ENCODE data around the gene SOS1. TPM values are rescaled to one million over a fixed set of nuclear protein-coding genes. Genes with fewer than 3 reads are reported as not detected.
"Not testable (repeated sequence)": the region's sequence is repeated elsewhere in the genome, so short reads cannot be mapped to it uniquely, and the experiment has no call there.

Gene SOS1
- total RNA-seq, 1 donor from 2014 or later: 14.1 TPM

- Histone ChIP-seq H3K27me3 (ENCODE audit: control insufficient read depth in 3 of 3, insufficient read depth in 3 of 3, low read length in 3 of 3) (no peaks in the 10 kb centered on the region), H3K9ac (ENCODE audit: low read depth in 1 of 3, low read length in 3 of 3) (no peak overlapping the region), H3K27ac (ENCODE audit: low read depth, low read length) (no peak overlapping the region), H3K4me3 (ENCODE audit: low read length in 3 of 3) (no peak overlapping the region), H3K36me3 (ENCODE audit: control insufficient read depth in 3 of 3, insufficient read depth in 3 of 3, low read length in 3 of 3) (no peaks in the 10 kb centered on the region), H3K4me1 (ENCODE audit: control insufficient read depth in 3 of 3, insufficient read depth in 3 of 3, low read length in 3 of 3) (peaks cover 0 to 3% (median 0%) of the 10 kb centered on the region in 3 donors), H3K9me3 (ENCODE audit: control insufficient read depth in 3 of 3, low read length in 3 of 3) (no peaks in the 10 kb centered on the region)
Observed at GRCh38 chr2:39152504-39152903, 31.7 kb upstream of the SOS1 start.

GRCh38 chr2:39150890-39151497, 30.1 kb upstream of the SOS1 start:
- peaks cover 0 to 2% (median 0%) of the 10 kb centered on the region in 3 donors for H3K9me3 ChIP-seq (ENCODE audit: control insufficient read depth in 3 of 3, low read length in 3 of 3)
- no peak overlapping the region for H3K27ac ChIP-seq (ENCODE audit: low read depth, low read length)
- no peak overlapping the region for H3K9ac ChIP-seq (ENCODE audit: low read depth in 1 of 3, low read length in 3 of 3)
- no peak overlapping the region for H3K4me3 ChIP-seq (ENCODE audit: low read length in 3 of 3)
- no peaks in the 10 kb centered on the region for H3K27me3 ChIP-seq (ENCODE audit: control insufficient read depth in 3 of 3, insufficient read depth in 3 of 3, low read length in 3 of 3)
- H3K4me1 ChIP-seq (ENCODE audit: control insufficient read depth in 3 of 3, insufficient read depth in 3 of 3, low read length in 3 of 3): peaks cover 0 to 4% (median 2%) of the 10 kb centered on the region in 3 donors
- no peaks in the 10 kb centered on the region for H3K36me3 ChIP-seq (ENCODE audit: control insufficient read depth in 3 of 3, insufficient read depth in 3 of 3, low read length in 3 of 3)

GRCh38 chr2:39150102-39150562, 29.3 kb upstream of the SOS1 start:
- Histone ChIP-seq H3K9me3 (ENCODE audit: control insufficient read depth in 3 of 3, low read length in 3 of 3) (peaks cover 0 to 3% (median 0%) of the 10 kb centered on the region in 3 donors), H3K9ac (ENCODE audit: low read depth in 1 of 3, low read length in 3 of 3) (no peak overlapping the region), H3K27me3 (ENCODE audit: control insufficient read depth in 3 of 3, insufficient read depth in 3 of 3, low read length in 3 of 3) (no peaks in the 10 kb centered on the region), H3K4me3 (ENCODE audit: low read length in 3 of 3) (no peak overlapping the region), H3K27ac (ENCODE audit: low read depth, low read length) (no peak overlapping the region), H3K36me3 (ENCODE audit: control insufficient read depth in 3 of 3, insufficient read depth in 3 of 3, low read length in 3 of 3) (no peaks in the 10 kb centered on the region), H3K4me1 (ENCODE audit: control insufficient read depth in 3 of 3, insufficient read depth in 3 of 3, low read length in 3 of 3) (peaks cover 0 to 6% (median 3%) of the 10 kb centered on the region in 3 donors)

GRCh38 chr2:39146630-39147029, 25.8 kb upstream of the SOS1 start:
- Histone ChIP-seq H3K27me3 (ENCODE audit: control insufficient read depth in 3 of 3, insufficient read depth in 3 of 3, low read length in 3 of 3) (no peaks in the 10 kb centered on the region), H3K9me3 (ENCODE audit: control insufficient read depth in 3 of 3, low read length in 3 of 3) (peaks cover 0 to 3% (median 0%) of the 10 kb centered on the region in 3 donors), H3K9ac (ENCODE audit: low read depth in 1 of 3, low read length in 3 of 3) (no peak overlapping the region), H3K4me3 (ENCODE audit: low read length in 3 of 3) (no peak overlapping the region), H3K36me3 (ENCODE audit: control insufficient read depth in 3 of 3, insufficient read depth in 3 of 3, low read length in 3 of 3) (no peaks in the 10 kb centered on the region), H3K27ac (ENCODE audit: low read depth, low read length) (no peak overlapping the region), H3K4me1 (ENCODE audit: control insufficient read depth in 3 of 3, insufficient read depth in 3 of 3, low read length in 3 of 3) (peaks cover 4 to 10% (median 8%) of the 10 kb centered on the region in 3 donors)

GRCh38 chr2:39145906-39146421, 25.1 kb upstream of the SOS1 start:
- H3K4me1 ChIP-seq (ENCODE audit: control insufficient read depth in 3 of 3, insufficient read depth in 3 of 3, low read length in 3 of 3): peaks cover 8 to 15% (median 9%) of the 10 kb centered on the region in 3 donors
- no peaks in the 10 kb centered on the region for H3K27me3 ChIP-seq (ENCODE audit: control insufficient read depth in 3 of 3, insufficient read depth in 3 of 3, low read length in 3 of 3)
- no peak overlapping the region for H3K9ac ChIP-seq (ENCODE audit: low read depth in 1 of 3, low read length in 3 of 3)
- peaks cover 0 to 3% (median 0%) of the 10 kb centered on the region in 3 donors for H3K9me3 ChIP-seq (ENCODE audit: control insufficient read depth in 3 of 3, low read length in 3 of 3)
- no peaks in the 10 kb centered on the region for H3K36me3 ChIP-seq (ENCODE audit: control insufficient read depth in 3 of 3, insufficient read depth in 3 of 3, low read length in 3 of 3)
- no peak overlapping the region for H3K27ac ChIP-seq (ENCODE audit: low read depth, low read length)
- no peak overlapping the region for H3K4me3 ChIP-seq (ENCODE audit: low read length in 3 of 3)

GRCh38 chr2:39144416-39144815, 23.6 kb upstream of the SOS1 start:
- Histone ChIP-seq H3K36me3 (ENCODE audit: control insufficient read depth in 3 of 3, insufficient read depth in 3 of 3, low read length in 3 of 3) (no peaks in the 10 kb centered on the region), H3K9ac (ENCODE audit: low read depth in 1 of 3, low read length in 3 of 3) (no peak overlapping the region), H3K4me3 (ENCODE audit: low read length in 3 of 3) (no peak overlapping the region), H3K4me1 (ENCODE audit: control insufficient read depth in 3 of 3, insufficient read depth in 3 of 3, low read length in 3 of 3) (peaks cover 8 to 14% (median 12%) of the 10 kb centered on the region in 3 donors), H3K27me3 (ENCODE audit: control insufficient read depth in 3 of 3, insufficient read depth in 3 of 3, low read length in 3 of 3) (no peaks in the 10 kb centered on the region), H3K9me3 (ENCODE audit: control insufficient read depth in 3 of 3, low read length in 3 of 3) (peaks cover 0 to 3% (median 0%) of the 10 kb centered on the region in 3 donors), H3K27ac (ENCODE audit: low read depth, low read length) (no peak overlapping the region)

- H3K36me3 ChIP-seq (ENCODE audit: control insufficient read depth in 3 of 3, insufficient read depth in 3 of 3, low read length in 3 of 3): no peaks in the 10 kb centered on the region
- H3K27me3 ChIP-seq (ENCODE audit: control insufficient read depth in 3 of 3, insufficient read depth in 3 of 3, low read length in 3 of 3): no peaks in the 10 kb centered on the region
- H3K4me1 ChIP-seq (ENCODE audit: control insufficient read depth in 3 of 3, insufficient read depth in 3 of 3, low read length in 3 of 3): peaks cover 8 to 14% (median 12%) of the 10 kb centered on the region in 3 donors
- no peak overlapping the region for H3K27ac ChIP-seq (ENCODE audit: low read depth, low read length)
- no peak overlapping the region for H3K9ac ChIP-seq (ENCODE audit: low read depth in 1 of 3, low read length in 3 of 3)
- H3K9me3 ChIP-seq (ENCODE audit: control insufficient read depth in 3 of 3, low read length in 3 of 3): peaks cover 0 to 3% (median 0%) of the 10 kb centered on the region in 3 donors
- H3K4me3 ChIP-seq (ENCODE audit: low read length in 3 of 3): no peak overlapping the region
Observed at GRCh38 chr2:39142904-39143605, 22.2 kb upstream of the SOS1 start.

GRCh38 chr2:39141334-39142271, 20.8 kb upstream of the SOS1 start:
- peak overlapping the region; percentile 56 for H3K27ac ChIP-seq (ENCODE audit: low read depth, low read length)

GRCh38 chr2:39140948-39141333, 20.1 kb upstream of the SOS1 start:
- not testable (repeated sequence) for H3K9me3 ChIP-seq (ENCODE audit: control insufficient read depth in 3 of 3, low read length in 3 of 3); H3K4me3 ChIP-seq (ENCODE audit: low read length in 3 of 3); H3K27me3 ChIP-seq (ENCODE audit: control insufficient read depth in 3 of 3, insufficient read depth in 3 of 3, low read length in 3 of 3); H3K36me3 ChIP-seq (ENCODE audit: control insufficient read depth in 3 of 3, insufficient read depth in 3 of 3, low read length in 3 of 3)
- peak overlapping the region; percentile 56 for H3K27ac ChIP-seq (ENCODE audit: low read depth, low read length)
- H3K9ac ChIP-seq (ENCODE audit: low read depth in 1 of 3, low read length in 3 of 3): peak overlapping the region in 2 of 3 donors; percentile 20 to 38
- peaks cover 6 to 12% (median 12%) of the 10 kb centered on the region in 3 donors for H3K4me1 ChIP-seq (ENCODE audit: control insufficient read depth in 3 of 3, insufficient read depth in 3 of 3, low read length in 3 of 3)

More at GRCh38 chr2:39141334-39142271, 20.8 kb upstream of the SOS1 start:
- no peaks in the 10 kb centered on the region for H3K36me3 ChIP-seq (ENCODE audit: control insufficient read depth in 3 of 3, insufficient read depth in 3 of 3, low read length in 3 of 3)
- H3K4me1 ChIP-seq (ENCODE audit: control insufficient read depth in 3 of 3, insufficient read depth in 3 of 3, low read length in 3 of 3): peaks cover 8 to 14% (median 12%) of the 10 kb centered on the region in 3 donors
- no peaks in the 10 kb centered on the region for H3K27me3 ChIP-seq (ENCODE audit: control insufficient read depth in 3 of 3, insufficient read depth in 3 of 3, low read length in 3 of 3)
- peak overlapping the region in 2 of 3 donors; percentile 20 to 38 for H3K9ac ChIP-seq (ENCODE audit: low read depth in 1 of 3, low read length in 3 of 3)
- peaks cover 0 to 3% (median 0%) of the 10 kb centered on the region in 3 donors for H3K9me3 ChIP-seq (ENCODE audit: control insufficient read depth in 3 of 3, low read length in 3 of 3)
- H3K4me3 ChIP-seq (ENCODE audit: low read length in 3 of 3): no peak overlapping the region

Measured in skeletal muscle tissue (tissue), 4 donors.